LHCN-M2 (cell line): ENCODE measurements around the gene LHB. TPM values are rescaled to one million over a fixed set of nuclear protein-coding genes. Genes with fewer than 3 reads are reported as not detected.

Experiments used
- DNase-seq: peaks from one replicate; pipeline ENCODE4 v3.0.0-alpha.2; 2012; ENCODE audit warnings: low read depth
- total RNA-seq: library from RNA; depleted of rRNA; stranded (reverse); fragments of >200 nt; gene quantifications from 2 replicates; pipeline ENCODE4 v1.2.3, GENCODE V29; 2014

Gene LHB
- total RNA-seq, 1 experiment from 2014 or later: not detected

DNA sequence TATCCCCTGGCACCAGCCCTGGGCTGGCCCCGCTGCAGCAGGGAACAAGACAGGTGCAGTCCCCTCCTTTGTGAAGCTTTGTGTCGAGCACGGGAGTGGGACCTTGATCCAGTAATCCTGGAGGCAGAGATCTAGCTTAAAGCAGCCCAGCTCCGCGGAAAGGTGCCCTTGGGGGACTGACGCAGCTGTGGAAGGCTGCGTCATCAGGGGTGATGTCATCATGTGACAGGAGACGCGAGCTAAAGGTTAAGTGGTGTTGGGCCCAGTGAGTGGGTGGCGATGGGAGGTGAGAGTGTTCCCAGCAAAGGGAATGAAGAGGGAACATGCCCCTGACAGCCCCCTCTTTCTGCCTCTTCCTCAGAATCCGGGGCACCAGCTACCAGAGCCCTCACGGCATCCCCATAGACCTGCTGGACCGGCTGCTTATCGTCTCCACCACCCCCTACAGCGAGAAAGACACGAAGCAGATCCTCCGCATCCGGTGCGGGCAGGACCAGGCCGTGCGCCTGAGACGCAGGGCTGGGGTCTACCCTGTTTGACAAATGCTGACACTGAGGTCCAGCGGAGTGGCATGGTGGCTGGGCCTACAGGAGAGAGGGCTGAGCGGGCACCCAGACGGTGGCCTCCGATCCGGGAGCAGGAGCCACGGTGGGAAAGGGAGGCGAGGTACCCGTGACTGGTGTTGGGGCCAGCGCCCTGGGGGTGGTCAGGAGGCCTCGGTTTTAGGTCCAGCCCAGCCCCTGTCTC, 2.6 kb downstream of the LHB start:
- DNase-seq: no peak

DNA sequence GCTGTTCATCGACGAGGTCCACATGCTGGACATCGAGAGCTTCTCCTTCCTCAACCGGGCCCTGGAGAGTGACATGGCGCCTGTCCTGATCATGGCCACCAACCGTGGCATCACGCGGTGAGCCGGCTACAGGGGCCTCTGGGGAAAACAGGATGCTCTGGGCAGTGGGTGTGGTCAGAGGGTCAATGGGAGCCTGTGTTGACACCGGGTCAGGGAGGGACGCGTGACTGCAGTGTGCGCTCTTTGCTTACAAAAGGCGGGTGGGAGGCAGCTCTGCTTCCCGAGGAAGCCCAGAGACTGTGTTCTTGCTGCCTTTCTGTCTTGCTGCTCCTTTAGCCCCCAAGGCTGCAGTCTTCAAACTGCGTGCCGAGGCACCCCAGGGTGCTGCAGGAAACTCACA, 5.7 kb downstream of the LHB start:
- no peak for DNase-seq

DNA sequence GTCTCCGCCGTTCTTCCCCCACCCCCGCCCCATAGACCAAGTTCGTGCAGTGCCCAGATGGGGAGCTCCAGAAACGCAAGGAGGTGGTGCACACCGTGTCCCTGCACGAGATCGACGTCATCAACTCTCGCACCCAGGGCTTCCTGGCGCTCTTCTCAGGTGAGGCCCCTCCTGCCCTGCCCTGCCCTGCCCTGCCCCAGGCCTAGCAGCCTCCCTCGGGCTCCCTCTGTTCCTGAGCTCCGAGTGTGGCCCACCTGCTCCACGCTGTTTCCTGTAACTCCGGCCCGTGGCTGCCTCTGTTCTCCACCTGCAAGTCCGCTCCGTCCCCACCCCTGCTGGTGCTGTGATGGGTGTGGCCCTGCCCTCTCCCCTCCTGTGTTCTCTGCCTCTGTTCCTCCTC, 6.4 kb downstream of the LHB start:
- no peak for DNase-seq

DNA sequence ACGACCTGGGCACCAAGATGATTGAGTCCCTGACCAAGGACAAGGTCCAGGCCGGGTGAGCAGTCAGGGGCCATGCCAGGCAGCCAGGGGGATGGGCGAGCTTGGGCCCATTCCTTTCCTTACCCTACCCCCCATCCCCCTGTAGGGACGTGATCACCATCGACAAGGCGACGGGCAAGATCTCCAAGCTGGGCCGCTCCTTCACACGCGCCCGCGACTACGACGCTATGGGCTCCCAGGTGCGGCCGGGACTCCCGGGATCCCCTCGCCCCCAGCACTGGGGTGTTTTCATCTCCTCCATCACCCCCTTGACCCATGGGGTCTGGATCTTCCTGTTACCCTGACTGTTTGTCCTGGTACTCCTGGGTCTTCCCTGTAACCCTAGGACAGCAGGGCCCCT, 7.1 kb downstream of the LHB start:
- DNase-seq: no peak

DNA sequence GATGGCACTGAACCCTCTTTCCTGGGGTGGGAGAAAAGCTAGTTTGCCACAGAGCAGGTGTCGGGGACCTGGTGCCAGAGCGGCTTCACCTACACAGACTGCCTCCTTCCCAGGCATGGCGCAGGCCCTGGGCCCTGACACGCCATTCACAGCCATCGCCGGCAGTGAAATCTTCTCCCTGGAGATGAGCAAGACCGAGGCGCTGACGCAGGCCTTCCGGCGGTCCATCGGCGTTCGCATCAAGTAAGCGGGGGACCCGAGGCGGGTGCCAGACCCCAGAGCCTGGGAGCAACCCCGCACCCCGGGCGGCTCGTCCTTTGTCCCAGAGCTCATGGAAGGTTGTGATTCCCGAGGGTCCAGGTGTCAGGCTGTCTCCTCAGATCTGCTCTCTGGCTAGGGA, 10.0 kb downstream of the LHB start:
- DNase-seq: no peak

DNA sequence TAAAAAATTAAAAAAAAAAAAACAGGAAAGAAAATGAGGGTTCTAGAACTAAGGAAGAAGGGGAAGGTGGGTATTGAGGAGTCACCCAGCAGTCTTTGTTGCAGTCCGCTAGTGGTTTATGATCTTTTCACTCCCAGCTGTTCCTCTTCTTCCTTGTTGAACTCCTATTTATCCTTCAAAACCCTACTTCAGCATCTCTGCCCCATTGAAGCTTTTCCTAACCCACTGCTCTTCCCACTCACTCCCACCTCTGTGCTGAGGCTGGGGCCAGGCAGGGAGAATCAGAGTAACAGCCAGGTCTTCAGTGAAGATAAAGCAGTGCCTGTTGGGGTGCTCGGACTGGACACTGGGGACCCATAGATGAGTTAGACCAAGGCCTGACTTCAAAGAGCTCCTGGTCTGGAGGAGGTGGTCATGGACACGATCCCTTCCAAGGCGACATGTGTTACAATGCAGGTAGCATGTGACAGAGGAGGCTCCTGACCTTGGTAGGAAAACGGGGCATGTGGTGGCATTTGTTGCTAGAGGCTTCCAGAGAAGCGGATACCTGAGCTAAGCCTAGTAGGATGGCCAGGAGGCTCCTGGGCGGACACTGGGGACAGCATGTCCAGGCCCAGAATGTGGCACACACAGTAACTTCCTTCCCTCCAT, 11.8 kb downstream of the LHB start:
- no peak for DNase-seq

DNA sequence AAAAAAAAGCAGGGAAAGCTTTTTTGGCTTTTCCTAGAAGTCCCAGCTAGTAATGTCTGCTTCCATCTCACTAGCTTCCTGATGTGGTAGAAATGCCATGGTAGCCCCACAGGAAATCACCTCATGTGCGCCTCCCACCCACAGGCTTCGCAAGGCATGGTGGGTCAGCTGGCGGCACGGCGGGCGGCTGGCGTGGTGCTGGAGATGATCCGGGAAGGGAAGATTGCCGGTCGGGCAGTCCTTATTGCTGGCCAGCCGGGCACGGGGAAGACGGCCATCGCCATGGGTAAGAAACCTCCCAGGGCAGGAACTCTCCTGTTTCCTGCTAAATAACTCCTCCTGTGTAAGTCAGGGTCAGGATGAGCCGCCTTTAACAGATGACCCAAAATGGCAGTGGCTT, 12.8 kb downstream of the LHB start:
- DNase-seq: no peak

GRCh38 chr19:48999481-49000325, 17.2 kb downstream of the LHB start:
- peak; percentile 61 for DNase-seq

- DNase-seq: peak; percentile 71
Observed at GRCh38 chr19:48997972-48998371, 18.9 kb downstream of the LHB start.

- DNase-seq: no peak
Observed at GRCh38 chr19:48994035-48994386, 22.9 kb downstream of the LHB start.

DNA sequence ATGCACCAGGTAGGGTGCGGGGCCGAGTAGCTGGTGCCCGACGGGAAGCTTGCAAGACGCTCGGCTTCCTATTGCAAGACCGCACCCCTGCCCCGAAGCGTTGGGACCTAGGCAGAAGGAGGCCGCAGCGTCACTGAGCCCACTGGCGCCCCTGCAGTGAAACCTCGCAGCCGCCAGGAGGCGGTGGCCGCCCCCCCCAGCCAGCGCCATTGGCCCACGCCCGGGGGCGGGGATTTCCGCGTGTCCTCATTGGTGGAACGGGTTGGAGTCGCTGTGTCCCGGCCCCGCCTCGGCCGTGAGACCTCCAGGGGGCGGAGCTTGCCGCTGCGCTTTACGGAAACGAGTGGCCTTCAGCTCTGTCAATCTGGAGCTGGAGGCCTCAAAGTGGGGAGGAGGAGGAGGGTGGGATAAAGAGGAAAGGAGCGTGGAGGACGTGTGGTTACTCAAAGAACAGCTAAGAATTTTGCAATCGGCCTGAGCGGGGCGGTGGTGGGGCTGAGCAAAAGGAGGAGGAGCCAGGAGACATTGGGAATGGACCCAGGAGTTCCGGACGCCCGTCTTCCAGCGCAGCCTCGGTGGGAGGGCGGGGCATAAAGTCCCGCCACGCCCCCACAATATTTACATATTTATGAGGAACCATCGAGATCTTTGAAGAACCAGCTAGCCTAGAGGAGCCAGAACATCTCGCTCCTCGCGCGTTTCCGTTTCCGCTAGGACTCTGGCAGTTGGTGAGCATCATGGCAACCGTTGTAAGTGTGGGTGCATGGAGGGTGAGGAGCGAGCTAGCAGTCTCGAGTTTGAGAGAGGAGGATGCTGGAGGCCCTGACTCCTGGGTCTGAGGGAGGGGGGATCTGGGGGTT, 23.5 kb downstream of the LHB start, which contains the start of the genes GYS1 and RUVBL2:
Gene GYS1, minus strand, starts transcription at position 135 of the 860 bp plus-strand sequence. CDS start 197 bp downstream, outside the sequence.
Gene RUVBL2, plus strand, starts transcription at position 713 of the 860 bp plus-strand sequence. Its CDS starts 25 bp downstream, at position 738.
- peak; percentile 99 for DNase-seq

DNA sequence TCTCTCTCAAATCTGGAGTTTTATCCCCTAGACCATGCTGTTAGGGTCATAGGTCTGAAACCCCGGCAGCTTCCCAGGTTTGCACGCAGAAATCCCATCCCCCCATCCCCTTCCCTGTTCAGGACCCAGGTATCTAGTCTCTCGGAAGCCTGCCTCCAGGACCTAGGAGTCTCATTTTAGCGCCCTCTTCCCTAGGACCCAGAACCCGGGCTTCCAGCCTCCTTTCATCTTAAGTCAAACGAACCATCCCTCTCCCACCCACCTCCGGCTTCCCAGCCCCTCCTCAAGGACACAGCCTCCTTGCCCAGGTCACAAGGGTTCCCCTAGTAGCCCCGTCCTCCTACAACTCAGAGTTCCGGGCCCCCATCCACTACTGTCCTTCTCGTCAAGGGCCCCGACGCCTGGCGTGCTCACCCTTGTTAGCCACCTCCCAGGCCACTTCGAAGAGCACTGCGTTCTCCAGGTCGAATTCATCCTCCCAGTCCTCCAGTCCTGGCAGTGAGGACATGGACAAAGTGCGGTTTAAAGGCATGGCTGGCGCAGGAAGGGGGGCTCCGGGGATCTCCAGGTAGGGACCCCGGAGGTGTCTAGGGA, 24.2 kb downstream of the LHB start:
- no peak for DNase-seq

- DNase-seq: peak; percentile 82
Observed at GRCh38 chr19:48991873-48992580, 24.9 kb downstream of the LHB start.

- no peak for DNase-seq
Observed at GRCh38 chr19:48991011-48991609, 25.8 kb downstream of the LHB start.

DNA sequence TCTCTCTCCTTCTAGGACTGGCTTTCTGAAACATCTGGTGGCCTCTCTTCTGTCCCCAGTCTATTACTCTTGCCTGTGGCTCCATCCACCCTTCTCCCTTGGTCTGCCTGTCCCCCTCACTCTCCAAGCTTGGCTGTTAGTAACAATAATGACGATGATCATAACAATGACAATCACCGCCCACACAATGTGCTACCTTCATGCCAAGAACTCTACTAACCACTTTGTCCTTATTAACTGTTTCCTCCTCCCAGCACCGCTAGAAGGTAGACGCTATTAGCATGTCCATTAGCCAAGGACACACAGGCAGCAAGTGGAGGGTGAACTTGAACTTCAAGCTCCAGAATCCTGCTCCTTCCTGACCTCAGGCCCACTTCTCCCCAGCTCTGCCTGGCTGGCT, 26.5 kb downstream of the LHB start:
- no peak for DNase-seq

- DNase-seq: peak; percentile 88
Observed at GRCh38 chr19:48989701-48990291, 27.1 kb downstream of the LHB start.

- DNase-seq: no peak
Observed at GRCh38 chr19:48988860-48989259, 28.0 kb downstream of the LHB start.

- no peak for DNase-seq
Observed at GRCh38 chr19:48988286-48988685, 28.6 kb downstream of the LHB start.

GRCh38 chr19:48987323-48987722, 29.6 kb downstream of the LHB start:
- no peak for DNase-seq
